GM19372 (cell line): Measurements from ENCODE around the gene RAC2.

Experiments used
- ATAC-seq: cut with Tn5 transposase; IDR thresholded peaks from one replicate; pipeline ENCODE4 v1.9.1; 2021; ENCODE audit warnings: mild to moderate bottlenecking, low read depth, moderate library complexity; ENCODE audit not compliant: unreplicated experiment

Gene RAC2

DNA sequence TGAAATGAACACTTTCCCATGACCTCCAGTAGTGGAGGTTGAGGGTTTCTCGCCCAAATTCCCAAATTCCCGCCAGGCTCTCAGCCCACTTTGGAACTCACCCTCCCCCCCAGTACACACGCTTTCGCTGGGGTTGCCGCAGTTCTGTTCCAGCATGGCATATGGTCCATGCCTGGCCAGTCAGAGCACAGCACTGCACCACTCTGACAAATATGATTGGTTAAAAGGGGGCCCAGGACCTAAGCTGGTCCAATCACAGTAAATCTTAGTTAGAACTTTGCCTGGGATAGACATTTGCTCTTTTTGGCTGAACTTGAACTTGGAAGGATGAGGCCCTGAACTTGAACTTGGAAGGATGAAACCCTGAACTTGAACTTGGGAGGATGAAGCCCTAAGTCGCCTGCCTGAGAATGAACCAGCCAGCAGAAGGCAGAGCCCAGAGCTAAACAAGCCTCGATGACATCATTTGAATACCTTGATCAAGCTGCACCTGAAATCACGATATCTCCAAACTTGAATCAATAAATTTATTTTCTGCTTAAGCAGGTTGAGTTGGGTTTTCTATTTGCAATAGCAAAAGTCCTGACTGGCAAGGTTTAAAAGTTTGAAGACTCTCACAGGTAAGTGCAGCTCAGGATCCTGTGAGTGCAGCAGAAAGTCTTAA is 19.2 kb downstream of the RAC2 start:
- ATAC-seq: no peak

GRCh38 chr22:37223965-37224551 is 20.0 kb downstream of the RAC2 start:
- ATAC-seq: no peak

DNA sequence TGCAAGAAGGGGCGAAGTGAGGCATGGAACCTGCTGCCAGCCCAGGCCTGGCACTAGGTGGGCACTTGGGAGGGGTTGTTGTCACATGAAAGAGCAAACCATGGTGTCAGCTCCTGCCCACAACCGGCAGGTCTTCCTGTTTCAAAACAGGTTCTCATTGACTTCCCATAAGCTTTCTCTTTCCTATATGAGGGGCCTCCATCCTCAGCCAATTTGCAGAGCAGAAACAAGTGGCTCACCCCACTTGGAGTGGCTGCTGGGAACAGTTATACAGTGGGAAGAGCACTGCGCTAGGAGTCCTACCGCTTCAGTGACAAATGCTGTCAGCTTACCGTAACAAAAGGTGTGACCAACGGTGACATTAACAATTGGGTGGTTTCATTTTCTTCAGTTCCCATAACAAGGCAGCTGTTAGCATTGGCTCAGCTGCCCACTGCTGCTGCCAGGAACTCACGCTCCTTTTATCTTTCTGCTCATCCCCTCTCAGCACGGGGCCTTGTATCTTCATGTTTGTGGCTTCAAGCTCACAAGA is 21.6 kb downstream of the RAC2 start:
- ATAC-seq: no peak

DNA sequence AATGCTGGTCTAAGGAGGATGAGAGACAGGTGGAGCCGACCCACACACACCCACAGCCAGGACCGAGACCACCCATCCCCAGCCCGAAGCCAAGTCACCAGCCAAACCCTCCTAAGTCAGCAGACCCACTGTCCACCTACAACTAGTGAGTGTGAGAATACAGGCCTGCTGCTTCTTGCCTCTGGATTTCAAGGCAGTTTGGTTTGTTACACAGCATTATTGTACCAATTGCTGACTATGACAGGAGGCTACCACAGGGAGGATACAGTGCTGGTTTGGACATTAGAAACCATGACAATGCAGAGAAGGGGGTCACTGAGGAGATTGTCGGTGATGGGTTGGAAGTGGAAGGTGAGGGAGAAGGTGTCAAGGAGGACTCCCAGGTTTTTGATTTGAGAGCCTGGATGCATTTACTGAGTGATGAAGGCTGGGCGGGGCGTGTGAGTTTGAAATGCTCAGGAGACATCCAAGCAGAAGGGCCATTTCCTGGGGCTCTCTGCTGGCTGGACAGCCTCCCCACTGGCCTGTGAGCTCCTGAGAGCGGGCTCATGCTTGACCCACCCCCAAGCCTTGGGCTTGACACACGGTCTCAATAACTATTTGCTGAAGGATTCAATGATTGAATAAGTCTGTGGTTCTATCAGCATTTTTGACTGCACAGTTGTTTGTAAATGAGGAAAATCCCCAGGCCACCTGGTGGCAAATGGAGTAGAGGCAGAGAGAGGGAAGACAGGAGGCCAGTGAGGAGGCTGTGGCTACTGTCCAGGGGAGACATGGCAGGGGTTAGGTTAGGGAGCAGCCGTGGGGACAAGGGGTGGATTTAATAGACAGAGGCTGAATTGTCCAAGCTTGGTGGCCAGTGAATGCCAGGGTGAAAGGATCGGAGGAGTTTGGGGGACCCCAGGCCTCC is 22.4 kb downstream of the RAC2 start:
- no peak for ATAC-seq

GRCh38 chr22:37220543-37220981 is 23.5 kb downstream of the RAC2 start:
- no peak for ATAC-seq

GRCh38 chr22:37219533-37219932 is 24.5 kb downstream of the RAC2 start:
- ATAC-seq: no peak

- ATAC-seq: peak; percentile 82
These were observed 25.2 kb downstream of the RAC2 start for GRCh38 chr22:37218771-37219411.

GRCh38 chr22:37218399-37218770 is 25.7 kb downstream of the RAC2 start:
- ATAC-seq: no peak

DNA sequence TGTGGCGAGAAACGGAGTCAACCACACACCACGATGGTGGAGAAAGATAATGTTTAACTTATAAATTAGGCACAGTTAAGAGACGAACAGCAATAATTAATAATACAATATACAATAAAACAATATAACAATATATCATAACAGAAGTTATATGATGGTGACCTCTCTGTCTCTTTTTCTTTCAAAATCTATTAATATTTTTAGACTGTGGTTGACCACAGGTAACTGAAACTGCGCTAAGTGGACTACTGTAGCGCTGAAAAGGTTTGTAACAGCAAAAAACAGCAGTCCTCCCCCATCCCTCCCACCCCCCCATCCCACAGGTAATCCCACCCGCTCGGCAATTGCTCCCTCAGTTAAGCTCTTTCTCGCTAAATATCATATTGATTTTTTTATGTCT is 28.2 kb downstream of the RAC2 start:
- no peak for ATAC-seq

DNA sequence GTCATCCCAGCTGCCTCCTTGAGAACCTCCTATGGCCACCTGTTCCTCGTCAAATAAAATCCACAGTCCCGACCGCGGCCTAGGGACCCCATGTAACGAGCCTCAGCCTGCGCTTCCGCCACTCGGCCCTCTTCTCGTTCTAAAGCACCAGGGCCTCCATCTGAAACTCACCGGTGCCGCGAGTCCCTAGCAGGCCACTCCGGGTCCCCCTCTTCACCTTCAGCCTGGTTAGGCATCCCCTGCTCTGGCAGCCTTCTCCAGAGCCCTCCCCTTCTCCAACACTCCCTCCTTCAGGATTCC is 29.4 kb downstream of the RAC2 start:
- no peak for ATAC-seq

DNA sequence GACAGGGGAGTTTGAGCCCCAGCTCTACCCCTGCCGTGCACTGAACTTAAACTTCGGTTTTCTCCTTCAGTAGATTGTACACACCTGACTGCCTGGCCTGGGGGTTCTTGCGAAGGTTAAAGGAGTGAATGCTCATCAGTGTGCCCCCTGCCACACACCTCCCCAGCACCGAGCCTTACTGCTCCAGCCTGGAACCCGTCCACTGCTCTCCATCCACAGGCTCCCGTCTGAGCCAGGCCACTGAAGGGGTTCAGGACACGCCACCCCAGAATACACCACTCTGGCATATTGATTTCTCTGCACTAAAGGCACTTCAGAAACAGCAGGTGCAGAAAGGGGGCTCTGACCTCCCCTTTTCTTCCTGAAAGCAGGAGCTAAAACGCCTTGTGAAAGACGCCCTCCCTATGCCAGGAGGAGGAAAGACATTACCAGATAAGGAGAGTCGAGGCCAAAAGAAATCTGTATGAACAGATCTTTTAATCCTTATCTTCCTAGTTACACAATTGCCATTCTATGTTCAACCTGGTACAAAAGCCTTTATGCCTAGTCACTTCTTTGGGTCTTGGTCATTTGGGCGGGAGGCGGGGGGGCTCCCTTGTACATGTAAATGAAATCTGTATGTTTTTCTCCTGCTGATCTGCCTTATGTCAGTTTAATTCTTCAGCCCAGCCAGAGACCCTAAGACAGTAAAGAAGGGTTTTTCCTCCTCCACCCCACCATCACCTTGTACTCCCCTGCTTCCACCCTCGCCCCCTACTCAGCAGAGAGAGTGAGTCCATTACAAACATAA is 29.9 kb downstream of the RAC2 start:
- no peak for ATAC-seq

DNA sequence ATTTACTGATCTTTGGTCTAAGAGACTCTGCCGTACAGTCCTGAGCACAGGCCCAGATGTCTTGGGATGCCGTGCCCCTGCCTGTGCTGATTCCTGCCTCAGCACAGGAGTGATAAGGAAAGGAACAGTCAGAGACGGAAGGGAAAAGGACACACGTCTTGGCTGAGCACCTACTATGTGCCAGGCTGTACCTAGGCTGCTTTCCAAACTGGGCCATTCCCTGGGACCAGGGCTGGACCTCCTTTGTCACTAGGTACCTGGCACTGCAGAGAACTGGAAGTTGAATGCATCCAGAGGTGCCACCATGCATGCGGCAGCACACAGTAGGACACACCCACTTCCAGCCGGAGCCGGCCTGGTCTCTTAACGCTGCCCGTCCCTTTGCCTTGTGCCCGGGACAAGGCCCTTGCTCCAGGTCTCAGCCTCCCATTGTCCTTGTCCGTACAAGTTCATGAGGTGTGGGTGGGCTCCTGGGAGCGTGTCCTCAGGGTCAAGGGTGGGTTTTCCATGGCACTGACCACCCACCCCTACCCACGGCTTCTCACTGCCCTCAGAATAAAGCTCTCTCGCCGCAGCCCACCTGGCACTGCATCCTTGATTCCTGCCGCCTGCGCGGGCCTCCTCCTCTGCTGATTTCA is 30.7 kb downstream of the RAC2 start:
- no peak for ATAC-seq

DNA sequence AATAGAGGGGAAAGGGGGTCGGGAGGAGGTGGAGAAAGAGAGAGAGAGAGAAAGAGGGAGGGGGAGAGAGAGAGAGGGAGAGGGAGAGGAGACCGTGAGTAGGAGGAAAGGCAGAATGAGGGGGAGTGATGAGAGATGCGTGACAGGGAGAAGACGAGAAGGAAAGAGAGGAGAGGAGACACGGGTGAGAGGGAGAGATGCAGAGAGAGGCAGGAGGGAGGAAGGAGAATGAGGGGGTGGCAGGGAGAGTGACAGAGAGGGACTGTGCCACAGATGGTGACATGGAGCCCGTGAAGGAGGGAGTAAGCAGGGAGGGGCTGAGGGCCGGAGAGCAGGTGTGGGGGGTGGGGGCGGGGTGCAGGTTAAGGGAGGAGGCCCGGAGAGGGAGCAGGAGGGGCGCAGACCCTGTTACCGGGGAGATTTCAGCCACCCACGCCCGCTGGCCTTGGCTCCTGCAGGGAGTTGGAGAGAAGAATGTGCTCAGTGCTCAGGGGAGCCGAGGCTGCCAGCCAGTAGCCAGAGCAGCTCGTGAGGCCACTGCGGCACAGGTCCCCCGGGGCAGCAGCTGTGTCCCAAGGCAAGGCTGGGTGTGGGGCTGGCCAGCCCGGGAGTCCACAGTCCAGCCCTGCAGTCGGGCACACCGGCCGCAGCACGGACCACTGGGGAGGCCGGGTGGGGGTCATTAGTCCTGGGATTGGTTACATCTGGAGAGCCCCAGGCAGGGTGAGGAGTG is 31.7 kb downstream of the RAC2 start, which contains the start of gene SSTR3:
SSTR3 (minus strand) TSS at position 304 of the 733 bp plus-strand sequence. CDS start 4,674 bp downstream, outside the sequence.
- no peak for ATAC-seq

DNA sequence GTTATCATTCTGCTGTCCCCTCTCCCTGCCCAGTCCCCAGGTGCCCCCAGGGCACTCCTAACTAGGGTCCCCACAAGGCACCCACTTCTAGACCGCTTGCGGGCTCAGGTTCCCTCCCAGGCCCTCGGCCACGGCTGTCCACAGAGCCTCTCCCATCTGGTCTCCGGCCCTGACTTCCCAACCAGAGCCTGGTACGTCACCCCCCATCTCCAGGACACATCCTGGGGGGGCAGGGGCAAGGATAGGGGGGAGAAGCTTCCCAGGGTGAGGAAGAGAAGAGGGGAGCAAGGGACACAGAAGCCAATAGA is 32.2 kb downstream of the RAC2 start:
- ATAC-seq: no peak

GRCh38 chr22:37211075-37211865 is 32.8 kb downstream of the RAC2 start:
- ATAC-seq: no peak

DNA sequence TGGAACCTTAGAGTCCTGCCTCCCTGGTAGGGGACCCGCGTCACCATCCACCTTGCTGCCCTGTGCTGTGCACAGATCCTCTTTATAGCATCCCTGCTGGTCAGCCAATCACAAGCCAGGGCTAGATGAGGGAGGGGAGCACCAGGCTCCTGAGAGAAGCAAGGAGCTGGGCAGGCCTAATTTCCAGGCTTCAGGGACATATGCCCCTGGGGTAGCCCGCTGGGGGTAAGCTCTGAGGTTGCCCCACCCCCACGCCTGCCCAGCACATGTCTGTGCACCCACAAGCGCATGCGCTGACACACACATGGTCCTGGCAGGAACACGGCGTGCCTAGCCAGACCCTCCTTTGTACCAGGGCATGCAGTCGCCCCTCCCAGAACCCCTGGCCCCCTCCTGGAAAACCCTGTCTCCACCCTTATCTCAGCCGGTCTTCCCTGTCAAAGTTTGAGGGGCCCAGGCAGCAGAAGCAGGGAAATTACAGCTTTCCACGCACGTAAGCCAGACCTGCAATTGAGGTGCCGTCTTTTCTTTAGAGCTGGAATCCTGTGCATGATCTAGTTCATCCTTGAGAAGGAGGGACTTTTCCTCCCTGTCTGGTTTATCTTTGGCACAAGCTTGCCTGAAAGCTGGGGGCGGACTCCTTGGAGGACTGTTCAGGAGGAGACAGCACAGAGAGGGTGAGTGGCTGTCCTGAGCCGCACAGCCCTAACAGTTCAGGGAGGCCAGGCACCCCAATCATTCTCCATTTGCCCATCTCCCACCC is 33.8 kb downstream of the RAC2 start:
- ATAC-seq: no peak

DNA sequence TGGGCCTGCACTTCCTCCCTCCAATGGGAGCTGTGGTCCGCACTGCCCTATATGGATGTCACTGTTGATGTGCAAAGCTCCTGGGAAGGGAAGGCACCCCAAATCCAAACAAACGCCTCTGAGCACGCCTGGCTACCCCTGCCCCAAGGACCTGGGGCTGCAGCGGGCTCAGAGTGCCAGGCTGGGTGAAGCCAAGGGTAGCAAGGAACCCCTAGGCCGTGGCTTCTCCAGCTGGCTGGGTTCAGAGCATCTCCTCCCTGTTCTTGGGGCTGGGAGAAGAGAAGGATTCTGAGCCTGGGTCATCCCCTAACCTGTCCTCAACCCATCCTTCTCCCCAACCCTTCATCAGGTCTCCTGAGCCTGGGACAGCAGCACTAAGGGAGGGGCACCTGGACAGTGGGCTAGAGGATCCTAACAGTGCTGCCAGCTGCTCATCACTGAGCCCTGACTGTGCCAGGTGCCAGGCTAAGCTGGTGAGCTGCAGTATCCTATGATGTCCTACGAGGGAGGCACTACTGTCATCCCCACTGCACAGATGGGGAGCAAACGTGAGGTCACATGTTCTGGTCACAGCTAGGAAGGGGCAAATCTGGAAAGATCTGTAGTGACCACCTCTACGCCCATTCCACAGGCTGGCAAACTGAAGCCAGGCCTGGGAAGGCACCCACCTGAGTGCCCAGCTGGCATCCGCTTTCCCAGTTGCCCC is 34.8 kb downstream of the RAC2 start:
- ATAC-seq: no peak
